ENCODE measurements around the gene NAV2.
"Not testable (repeated sequence)": the region's sequence is repeated elsewhere in the genome, so short reads cannot be mapped to it uniquely, and the experiment has no call there.

The NAV2 gene

GRCh38 chr11:19869466-19869865 is 156.8 kb downstream of the NAV2 start:
- DNase-seq: no peak

- no peak for DNase-seq
Observed at GRCh38 chr11:19869946-19870589, 157.4 kb downstream of the NAV2 start.

- no peak for DNase-seq
Observed at GRCh38 chr11:19871531-19871930, 158.9 kb downstream of the NAV2 start.

GRCh38 chr11:19872512-19873145 is 160.0 kb downstream of the NAV2 start:
- no peak for DNase-seq

- DNase-seq: no peak
Observed at GRCh38 chr11:19873730-19874129, 161.1 kb downstream of the NAV2 start.

- DNase-seq: no peak
Observed at GRCh38 chr11:19874266-19874665, 161.6 kb downstream of the NAV2 start.

GRCh38 chr11:19876750-19877149 is 164.1 kb downstream of the NAV2 start:
- DNase-seq: no peak

- no peak for DNase-seq
Observed at GRCh38 chr11:19878520-19878919, 165.9 kb downstream of the NAV2 start.

GRCh38 chr11:19879307-19880087 is 166.9 kb downstream of the NAV2 start:
- peak; percentile 43 for DNase-seq

- no peak for DNase-seq
Observed at GRCh38 chr11:19880088-19880345, 167.4 kb downstream of the NAV2 start.

GRCh38 chr11:19881177-19881576 is 168.5 kb downstream of the NAV2 start:
- DNase-seq: no peak

GRCh38 chr11:19882356-19882755 is 169.7 kb downstream of the NAV2 start:
- no peak for DNase-seq

- no peak for DNase-seq
Observed at GRCh38 chr11:19886498-19886897, 173.9 kb downstream of the NAV2 start.

GRCh38 chr11:19887842-19888241 is 175.2 kb downstream of the NAV2 start:
- DNase-seq: no peak

- no peak for DNase-seq
Observed at GRCh38 chr11:19889531-19889930, 176.9 kb downstream of the NAV2 start.

GRCh38 chr11:19890308-19890707 is 177.7 kb downstream of the NAV2 start:
- DNase-seq: no peak

- no peak for DNase-seq
Observed at GRCh38 chr11:19891022-19891421, 178.4 kb downstream of the NAV2 start.

GRCh38 chr11:19892387-19892786 is 179.8 kb downstream of the NAV2 start:
- no peak for DNase-seq

- DNase-seq: no peak
Observed at GRCh38 chr11:19892876-19893275, 180.2 kb downstream of the NAV2 start.

GRCh38 chr11:19894404-19894803 is 181.8 kb downstream of the NAV2 start:
- no peak for DNase-seq

GRCh38 chr11:19895037-19895436 is 182.4 kb downstream of the NAV2 start:
- not testable (repeated sequence) for DNase-seq

GRCh38 chr11:19895776-19896175 is 183.1 kb downstream of the NAV2 start:
- DNase-seq: no peak

- DNase-seq: peak; percentile 85
Observed at GRCh38 chr11:19903620-19904069, 191.0 kb downstream of the NAV2 start.

GRCh38 chr11:19905280-19905853 is 192.7 kb downstream of the NAV2 start:
- no peak for DNase-seq
